ENCODE data around the gene RNF220.
"Not testable (repeated sequence)": the region's sequence is repeated elsewhere in the genome, so short reads cannot be mapped to it uniquely, and the experiment has no call there.

RNF220 gene

GRCh38 chr1:44679468-44679867 lies 274.4 kb downstream of the RNF220 start:
- DNase-seq (ENCODE audit: low read depth) = no peak

DNA sequence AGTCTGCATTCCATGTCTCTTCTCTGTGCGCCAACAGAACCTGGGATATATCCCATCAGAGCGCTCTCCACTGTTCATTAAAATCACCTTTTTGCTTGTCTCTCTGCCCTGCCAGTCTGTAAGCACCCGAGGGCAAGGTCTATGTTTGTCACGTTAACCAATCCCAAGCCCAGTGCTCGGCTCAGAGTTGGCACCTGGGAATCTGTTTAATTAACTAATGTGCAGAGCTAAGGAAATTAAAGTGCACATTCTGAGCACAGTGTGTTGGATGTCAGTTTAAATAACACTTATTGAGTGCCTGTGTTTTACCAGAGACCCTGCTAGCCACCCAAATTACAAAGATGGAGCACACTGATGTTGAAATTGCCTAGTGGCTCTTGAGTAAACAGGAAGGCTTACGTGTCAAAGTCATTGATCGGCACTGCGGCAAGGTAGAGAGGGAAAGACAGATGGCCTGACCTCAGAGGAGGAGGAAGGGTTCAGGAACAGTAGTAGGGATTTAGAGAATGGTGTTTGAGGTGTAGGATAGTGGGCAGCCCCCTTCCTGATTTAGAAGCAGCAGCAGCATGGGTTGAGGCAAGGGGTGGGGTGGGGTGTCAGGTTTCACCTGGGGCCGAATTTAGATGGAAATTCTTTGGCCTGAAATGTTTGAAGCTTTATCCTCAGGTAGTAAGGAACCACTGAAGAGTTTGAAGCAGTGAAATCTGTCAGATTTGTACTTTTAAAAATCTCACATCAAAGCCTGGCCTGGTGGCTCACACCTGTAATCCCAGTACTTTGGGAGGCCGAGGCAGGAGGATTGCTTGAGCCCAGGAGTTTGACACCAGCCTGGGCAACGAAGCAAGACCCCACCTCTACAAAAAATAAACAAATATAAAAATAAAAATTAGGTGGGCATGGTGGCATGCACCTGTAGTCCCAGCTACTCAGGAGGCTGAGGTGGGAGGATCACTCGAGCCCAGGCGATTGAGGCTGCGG lies 277.1 kb downstream of the RNF220 start:
- no peak for DNase-seq (ENCODE audit: low read depth)

DNA sequence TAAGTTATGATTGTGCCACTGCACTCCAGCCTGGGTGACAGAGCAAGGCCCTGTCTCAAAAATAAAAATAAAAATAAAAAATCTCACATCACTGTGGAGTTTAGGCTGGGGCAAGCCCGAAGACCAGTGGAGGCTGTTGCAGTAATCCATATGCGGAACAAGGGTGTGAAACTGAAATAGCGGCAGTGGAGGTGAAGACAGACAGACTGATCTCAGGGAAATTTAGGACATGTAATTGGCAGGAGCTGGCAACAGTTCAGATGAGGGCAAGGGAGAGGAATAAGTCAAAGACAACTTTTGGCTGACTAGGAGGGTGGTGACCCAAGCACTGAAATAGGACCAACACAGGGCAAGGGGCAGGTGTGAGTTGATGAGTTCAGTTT lies 277.8 kb downstream of the RNF220 start:
- no peak for DNase-seq (ENCODE audit: low read depth)

- DNase-seq (ENCODE audit: low read depth) = no peak
Measured at GRCh38 chr1:44684525-44684924, 279.5 kb downstream of the RNF220 start.

GRCh38 chr1:44685218-44685617 lies 280.2 kb downstream of the RNF220 start:
- DNase-seq (ENCODE audit: low read depth) = no peak

GRCh38 chr1:44685881-44686280 lies 280.8 kb downstream of the RNF220 start:
- no peak for DNase-seq (ENCODE audit: low read depth)

- no peak for DNase-seq (ENCODE audit: low read depth)
Measured at GRCh38 chr1:44688760-44689446, 283.8 kb downstream of the RNF220 start.

- DNase-seq (ENCODE audit: low read depth) = no peak
Measured at GRCh38 chr1:44689447-44689765, 284.4 kb downstream of the RNF220 start.

DNA sequence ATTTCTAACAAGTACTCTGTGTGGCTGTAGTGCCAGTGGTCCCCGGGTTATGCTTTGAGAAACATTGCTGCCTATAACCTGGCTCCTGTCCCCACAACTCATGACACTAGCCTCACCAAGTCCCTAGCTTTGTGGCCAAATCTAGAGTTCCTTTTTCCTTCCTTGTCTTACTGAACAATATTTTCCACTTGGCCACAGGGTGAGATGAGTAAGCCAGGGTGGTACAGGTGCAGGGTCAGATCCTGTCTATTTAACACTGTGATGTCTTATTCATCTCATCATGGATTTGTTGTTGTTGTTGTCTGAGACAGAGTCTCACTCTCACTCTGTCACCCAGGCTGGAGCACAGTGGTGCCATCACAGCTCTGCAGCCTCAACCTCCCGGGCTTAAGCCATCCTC lies 288.1 kb downstream of the RNF220 start:
- no peak for DNase-seq (ENCODE audit: low read depth)

DNA sequence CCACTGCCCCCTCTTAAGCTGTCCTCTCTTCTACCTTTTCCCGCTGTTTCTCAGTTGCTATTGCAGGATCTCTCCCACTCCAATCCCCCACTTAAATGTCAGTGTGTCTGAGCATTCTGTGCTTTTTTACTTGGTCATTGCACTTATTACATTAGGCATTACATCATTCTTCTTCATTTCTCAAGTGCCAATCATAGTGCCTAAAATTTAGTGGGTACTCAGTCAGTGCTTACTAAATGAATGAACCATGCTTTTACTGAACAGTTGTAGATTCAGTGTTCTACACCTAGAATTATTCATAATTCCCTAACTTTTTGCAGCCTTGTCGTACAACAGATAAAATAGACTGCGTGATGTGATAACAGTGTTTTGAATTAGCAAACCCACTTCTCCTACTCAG lies 288.8 kb downstream of the RNF220 start:
- no peak for DNase-seq (ENCODE audit: low read depth)

DNA sequence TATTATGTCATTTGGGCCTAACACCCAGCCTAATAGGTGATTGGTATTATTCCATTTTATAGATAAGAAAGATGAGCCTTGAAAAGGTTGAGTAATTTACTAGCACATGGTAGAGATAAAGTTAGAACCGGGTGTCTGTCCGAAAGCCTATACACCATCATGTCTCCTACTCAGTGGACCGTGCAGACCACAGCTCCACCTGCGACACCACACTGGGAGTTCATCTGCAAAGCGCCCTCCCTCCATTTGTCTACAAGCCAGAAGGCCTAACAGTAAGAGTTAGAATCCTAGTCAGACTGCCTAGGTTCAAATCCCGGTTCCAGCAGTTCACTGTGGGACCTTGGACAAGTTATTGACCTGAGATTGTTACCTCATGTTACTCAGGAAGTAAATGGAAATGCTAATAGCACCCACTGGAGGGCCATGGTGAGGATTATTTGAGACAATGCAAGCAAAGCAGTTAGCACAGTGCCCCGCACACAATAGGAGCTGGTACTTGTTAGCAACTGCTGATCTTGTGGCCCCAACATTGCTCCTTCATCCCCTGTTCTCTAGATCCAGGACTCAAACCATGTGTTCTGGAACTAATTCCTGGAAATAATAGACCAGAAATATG lies 289.9 kb downstream of the RNF220 start:
- DNase-seq (ENCODE audit: low read depth) = no peak

GRCh38 chr1:44695671-44696070 lies 290.6 kb downstream of the RNF220 start:
- DNase-seq (ENCODE audit: low read depth) = no peak

DNA sequence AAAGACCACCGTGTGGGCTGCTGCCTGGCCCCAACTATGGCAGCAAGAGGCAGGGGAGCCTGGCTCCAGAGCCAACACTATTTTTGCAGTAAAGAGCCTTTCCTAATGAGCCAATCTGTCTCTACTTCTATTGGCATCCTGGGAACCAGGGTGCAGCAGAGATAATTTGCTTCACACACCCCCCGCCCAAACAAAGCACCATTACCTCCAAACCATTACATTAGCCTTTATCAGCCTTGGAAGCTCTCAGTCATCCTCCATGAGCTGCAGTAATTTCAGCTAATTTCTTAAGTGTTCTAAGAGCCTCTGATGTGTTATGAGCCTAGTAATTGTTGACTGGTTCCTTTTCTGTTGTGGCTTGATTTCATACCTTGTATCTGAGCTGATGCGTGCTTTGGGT lies 291.0 kb downstream of the RNF220 start:
- DNase-seq (ENCODE audit: low read depth) = no peak

- DNase-seq (ENCODE audit: low read depth) = peak; percentile 22
Measured at GRCh38 chr1:44696789-44697345, 291.8 kb downstream of the RNF220 start.

GRCh38 chr1:44698138-44698537 lies 293.1 kb downstream of the RNF220 start:
- DNase-seq (ENCODE audit: low read depth) = no peak

DNA sequence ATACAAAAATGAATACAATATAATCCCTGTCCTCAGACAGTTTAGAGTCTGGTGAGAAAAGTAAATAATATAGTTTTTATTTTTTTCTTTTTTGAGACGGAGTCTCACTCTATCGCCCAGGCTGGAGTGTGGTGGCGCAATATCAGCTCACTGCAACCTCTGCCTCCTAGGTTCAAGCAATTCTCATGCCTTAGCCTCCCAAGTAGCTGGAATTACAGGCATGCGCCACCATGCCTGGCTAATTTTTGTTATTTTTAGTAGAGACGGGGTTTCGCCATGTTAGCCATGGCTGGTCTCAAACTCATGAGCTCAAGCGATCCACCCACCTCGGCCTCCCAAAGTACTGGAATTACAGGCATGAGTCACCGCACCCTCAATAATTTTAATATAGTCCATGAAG lies 294.3 kb downstream of the RNF220 start:
- DNase-seq (ENCODE audit: low read depth) = not testable (repeated sequence)

DNA sequence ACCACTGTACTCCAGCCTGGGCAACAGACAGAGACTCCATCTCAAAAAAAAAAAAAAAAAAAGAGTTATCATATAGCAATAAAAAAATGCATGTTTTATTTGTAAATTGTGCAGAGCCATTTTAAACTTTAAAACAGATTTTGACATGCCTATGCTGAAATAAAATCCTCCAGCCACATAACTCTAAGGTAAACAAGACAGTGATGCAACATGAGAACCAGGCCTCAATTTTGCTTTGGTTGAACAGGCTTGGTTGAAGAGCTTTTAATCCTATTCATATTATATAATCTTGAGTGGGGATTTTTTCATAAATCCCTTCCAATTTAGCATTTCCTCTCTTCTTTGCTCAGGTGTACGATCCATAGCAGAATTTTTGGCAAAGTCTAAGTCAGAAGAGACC lies 295.5 kb downstream of the RNF220 start:
- no peak for DNase-seq (ENCODE audit: low read depth)

GRCh38 chr1:44701141-44701573 lies 296.1 kb downstream of the RNF220 start:
- DNase-seq (ENCODE audit: low read depth) = no peak
